ENCODE results near the gene R3HDM1. TPM values are rescaled to one million over a fixed set of nuclear protein-coding genes. Genes with fewer than 3 reads are reported as not detected.

R3HDM1 gene
- total and polyA plus RNA-seq, 8 donors = 22.2 to 42.2 (median 37.8) TPM

GRCh38 chr2:135740206-135740605, 208.9 kb downstream of the R3HDM1 start:
- H3K4me1 ChIP-seq = peaks cover 12 to 24% of the 10 kb centered on the region in 2 donors
- intact Hi-C loops (cut with DNase I) = no loop called here
- DNase-seq (no peak), ATAC-seq (no peak)
- TF ChIP-seq CTCF (IDR thresholded peaks at IDR 0.05) = no peak
- no peaks in the 10 kb centered on the region for H3K27me3 ChIP-seq
- H3K36me3 ChIP-seq = no peaks in the 10 kb centered on the region
- no peak overlapping the region for H3K27ac ChIP-seq
- no peaks in the 10 kb centered on the region for H3K9me3 ChIP-seq
- H3K4me3 ChIP-seq = no peak overlapping the region

GRCh38 chr2:135741043-135741394, 209.7 kb downstream of the R3HDM1 start:
- TF ChIP-seq CTCF (IDR thresholded peaks at IDR 0.05) = no peak
- H3K27ac ChIP-seq = peak overlapping the region; percentile 97 to 100
- no peaks in the 10 kb centered on the region for H3K9me3 ChIP-seq
- no peak for ATAC-seq
- no peaks in the 10 kb centered on the region for H3K36me3 ChIP-seq
- no peak for DNase-seq
- H3K4me1 ChIP-seq = peaks cover 12 to 32% of the 10 kb centered on the region in 2 donors
- H3K27me3 ChIP-seq = no peaks in the 10 kb centered on the region
- intact Hi-C loops (cut with DNase I) = no loop called here
- peak overlapping the region in 1 of 2 donors; percentile 78 for H3K4me3 ChIP-seq

- intact Hi-C loops (cut with DNase I) = no loop called here
- peak; percentile 97 for ATAC-seq
- peak; percentile 97 to 99 (median 99) for DNase-seq
- Histone ChIP-seq H3K4me1 (peaks cover 12 to 37% of the 10 kb centered on the region in 2 donors), H3K36me3 (no peaks in the 10 kb centered on the region), H3K4me3 (peak within 1 kb of the TSS; percentile 78 to 98), H3K27me3 (no peaks in the 10 kb centered on the region), H3K9me3 (no peaks in the 10 kb centered on the region), H3K27ac (peak within 1 kb of the TSS; percentile 97 to 100)
- TF ChIP-seq CTCF (IDR thresholded peaks at IDR 0.05) = peak in 1 of 2 donors; percentile 36
Observed at GRCh38 chr2:135741395-135742324, 210.4 kb downstream of the R3HDM1 start, which contains the start of gene UBXN4. Gene UBXN4, plus strand, starts transcription at chr2:135741855. Its CDS starts 75 bp downstream, at chr2:135741930.

- peak overlapping the region; percentile 97 to 100 for H3K27ac ChIP-seq
- peaks cover 12 to 44% of the 10 kb centered on the region in 2 donors for H3K4me1 ChIP-seq
- intact Hi-C loops (cut with DNase I) = no loop called here
- H3K4me3 ChIP-seq = peak overlapping the region; percentile 78 to 98
- DNase-seq (peak; percentile 44 to 86 (median 72)), ATAC-seq (peak; percentile 49)
- peaks cover 0 to 1% of the 10 kb centered on the region in 2 donors for H3K36me3 ChIP-seq
- no peak for TF ChIP-seq CTCF (IDR thresholded peaks at IDR 0.05)
- no peaks in the 10 kb centered on the region for H3K9me3 ChIP-seq
- no peaks in the 10 kb centered on the region for H3K27me3 ChIP-seq
Observed at GRCh38 chr2:135742325-135742757, 211.1 kb downstream of the R3HDM1 start.

- ATAC-seq (no peak), DNase-seq (no peak)
- H3K4me3 ChIP-seq = peak overlapping the region; percentile 78 to 98
- TF ChIP-seq CTCF (IDR thresholded peaks at IDR 0.05) = no peak
- intact Hi-C loops (cut with DNase I) = no loop called here
- no peaks in the 10 kb centered on the region for H3K9me3 ChIP-seq
- peaks cover 0 to 16% of the 10 kb centered on the region in 2 donors for H3K36me3 ChIP-seq
- peaks cover 12 to 49% of the 10 kb centered on the region in 2 donors for H3K4me1 ChIP-seq
- peak overlapping the region in 1 of 2 donors; percentile 97 for H3K27ac ChIP-seq
- H3K27me3 ChIP-seq = no peaks in the 10 kb centered on the region
Observed at GRCh38 chr2:135743860-135744259, 212.6 kb downstream of the R3HDM1 start.
